Transverse colon (tissue), 4 donors: Measurements from ENCODE around the gene CEP89. TPM values are rescaled to one million over a fixed set of nuclear protein-coding genes. Genes with fewer than 3 reads are reported as not detected.

Experiments used
- DNase-seq: peaks from one replicate; pipeline ENCODE4 v3.0.0-alpha.2; 2019
- H3K27ac ChIP-seq, 4 donors: fragments of 200-600 bp; sonication (generic); 2 replicates each; pipeline ENCODE4 v1.5.1; 2016 to 2018; ENCODE audit warnings: inconsistent platforms in 4 of 4
- H3K27me3 ChIP-seq: fragments of 200-600 bp; sonication (generic); 2 replicates; pipeline ENCODE4 v1.5.1; 2017; ENCODE audit warnings: inconsistent platforms
- H3K36me3 ChIP-seq, 4 donors: fragments of 200-600 bp; sonication (generic); 2 replicates each; pipeline ENCODE4 v1.5.1; 2017 to 2019; ENCODE audit warnings: inconsistent platforms in 4 of 4
- H3K4me1 ChIP-seq, 4 donors: fragments of 200-600 bp; sonication (generic); 2 replicates each; pipeline ENCODE4 v1.5.1; 2017 to 2020; ENCODE audit warnings: inconsistent platforms in 4 of 4
- H3K4me3 ChIP-seq, 4 donors: fragments of 200-600 bp; sonication (generic); 1 replicate in 1 of 4; 2 replicates in 3 of 4; pipeline versions ENCODE4 v1.5.1 to v1.6.1; 2017 to 2019; ENCODE audit warnings: inconsistent platforms in 4 of 4
- H3K9me3 ChIP-seq, 2 donors: fragments of 200-600 bp; sonication (generic); 2 replicates each; pipeline ENCODE4 v1.5.1; 2017 to 2019; ENCODE audit warnings: inconsistent platforms in 2 of 2
- EP300 ChIP-seq: sonication (generic); formaldehyde crosslinking; IDR thresholded peaks from one replicate; pipeline ENCODE4 v1.6.1; 2017; ENCODE audit warnings: antibody characterized with exemption, low read depth
- POLR2A ChIP-seq: fragments of 450-650 bp; IDR thresholded peaks from one replicate; pipeline ENCODE4 v1.6.1; 2016; ENCODE audit warnings: antibody characterized with exemption, mild to moderate bottlenecking, moderate library complexity
- POLR2AphosphoS5 ChIP-seq, 3 donors: sonication (generic); formaldehyde crosslinking; IDR thresholded peaks; one replicate each; pipeline ENCODE4 v1.6.1; 2016; ENCODE audit warnings: antibody characterized with exemption in 3 of 3
- WGBS, 2 donors: methylation state at CpG; one replicate each; pipeline ENCODE4 v1.1.5; 2018; ENCODE audit warnings: low coverage in 1 of 2; 5-methylcytosine and 5-hydroxymethylcytosine counted together
- in situ Hi-C, 4 donors: fragments of 200-750 bp; cut with MboI; loops; one replicate each; pipeline versions ENCODE4 v1.15.0 to v1.15.1; 2017; ENCODE audit warnings: low sequenced_read_pairs in 3 of 4, low pct_ligation_motif_present in 1 of 4, low pct_unique_long_range_greater_than_20kb in 1 of 4
- intact Hi-C: fragments of 100-400 bp; cut with DNase I; formaldehyde crosslinking; loops from one replicate; pipeline ENCODE4 v1.15.1; 2023; ENCODE audit warnings: low total_unique reads
- total RNA-seq, 4 donors: library from RNA; depleted of rRNA; stranded (reverse); fragments of >200 nt; gene quantifications; one replicate each; pipeline ENCODE4 v1.1.0, GENCODE V29; 2016
- TF ChIP-seq, protein P1 (sequence below), 5 experiments: fragments of 200-600 bp in 3 of 5; fragments of 450-650 bp in 2 of 5; sonication (generic) in 3 of 5; IDR thresholded peaks; 1 replicate in 2 of 5; 2 replicates in 3 of 5; pipeline ENCODE4 v1.5.1; 2016 to 2017; ENCODE audit warnings: antibody characterized with exemption in 5 of 5, inconsistent platforms in 3 of 5, mild to moderate bottlenecking in 2 of 5, moderate library complexity in 1 of 5

The CEP89 gene
- total RNA-seq, 4 donors from 2014 or later: 4.5 to 39.6 (median 9.4) TPM

DNA sequence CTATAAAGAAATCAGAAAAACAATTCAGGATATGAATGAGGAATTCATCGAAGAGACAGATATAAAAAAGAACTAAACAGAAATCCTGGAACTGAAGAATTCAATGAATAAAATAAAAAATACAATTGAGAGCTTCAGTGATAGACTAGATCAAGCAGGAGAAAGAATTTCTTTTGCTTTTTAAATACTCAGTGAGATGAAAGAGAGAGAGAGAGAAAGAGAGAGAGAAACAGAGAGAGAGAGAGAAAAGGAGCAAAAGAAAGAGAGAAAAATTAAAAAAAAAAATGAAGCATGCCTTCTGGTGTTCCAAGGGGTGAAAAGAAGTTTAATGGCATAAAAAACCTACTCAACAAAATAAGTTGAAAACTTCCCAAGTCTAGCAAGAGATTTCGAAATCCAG is 80.1 kb downstream of the CEP89 start:
- intact Hi-C loops: no loop called here
- Histone ChIP-seq H3K27me3 (no peaks in the 10 kb centered on the region), H3K36me3 (peaks cover 0 to 6% (median 0%) of the 10 kb centered on the region in 4 donors), H3K27ac (no peak overlapping the region), H3K9me3 (peaks cover 10 to 11% of the 10 kb centered on the region in 2 donors), H3K4me3 (no peak overlapping the region), H3K4me1 (no peaks in the 10 kb centered on the region)
- no peak for DNase-seq
- in situ Hi-C loops: no loop called here
- WGBS, 2 donors: 89 to 96% methylated on average over 2 of the region's 2 CpGs
- TF ChIP-seq POLR2AphosphoS5 (IDR thresholded peaks at IDR 0.05) (no peak), POLR2A (no peak), EP300 (no peak)
- TF ChIP-seq, protein P1, sequence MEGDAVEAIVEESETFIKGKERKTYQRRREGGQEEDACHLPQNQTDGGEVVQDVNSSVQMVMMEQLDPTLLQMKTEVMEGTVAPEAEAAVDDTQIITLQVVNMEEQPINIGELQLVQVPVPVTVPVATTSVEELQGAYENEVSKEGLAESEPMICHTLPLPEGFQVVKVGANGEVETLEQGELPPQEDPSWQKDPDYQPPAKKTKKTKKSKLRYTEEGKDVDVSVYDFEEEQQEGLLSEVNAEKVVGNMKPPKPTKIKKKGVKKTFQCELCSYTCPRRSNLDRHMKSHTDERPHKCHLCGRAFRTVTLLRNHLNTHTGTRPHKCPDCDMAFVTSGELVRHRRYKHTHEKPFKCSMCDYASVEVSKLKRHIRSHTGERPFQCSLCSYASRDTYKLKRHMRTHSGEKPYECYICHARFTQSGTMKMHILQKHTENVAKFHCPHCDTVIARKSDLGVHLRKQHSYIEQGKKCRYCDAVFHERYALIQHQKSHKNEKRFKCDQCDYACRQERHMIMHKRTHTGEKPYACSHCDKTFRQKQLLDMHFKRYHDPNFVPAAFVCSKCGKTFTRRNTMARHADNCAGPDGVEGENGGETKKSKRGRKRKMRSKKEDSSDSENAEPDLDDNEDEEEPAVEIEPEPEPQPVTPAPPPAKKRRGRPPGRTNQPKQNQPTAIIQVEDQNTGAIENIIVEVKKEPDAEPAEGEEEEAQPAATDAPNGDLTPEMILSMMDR (IDR thresholded peaks at IDR 0.05): no peak

DNA sequence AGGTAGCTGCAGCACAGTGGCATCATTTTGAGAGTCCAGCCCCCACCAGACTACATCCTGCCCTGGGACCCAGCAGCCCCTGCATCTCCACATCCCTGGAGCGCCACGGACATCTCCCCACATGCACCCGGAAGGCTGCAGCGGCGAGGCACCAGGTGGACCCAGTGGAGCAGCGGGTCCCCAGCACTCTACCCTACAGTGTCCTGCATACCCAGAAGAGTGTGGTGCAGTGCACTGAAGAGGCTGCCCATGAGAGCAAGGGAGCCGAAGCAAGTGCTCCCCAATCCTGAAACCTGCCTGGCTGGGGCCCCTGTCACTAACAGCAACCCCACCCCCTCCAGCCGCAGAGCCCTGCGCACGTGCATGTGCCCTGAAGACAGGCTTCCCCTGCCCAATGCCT is 80.9 kb downstream of the CEP89 start:
- intact Hi-C loops: no loop called here
- DNase-seq: no peak

DNA sequence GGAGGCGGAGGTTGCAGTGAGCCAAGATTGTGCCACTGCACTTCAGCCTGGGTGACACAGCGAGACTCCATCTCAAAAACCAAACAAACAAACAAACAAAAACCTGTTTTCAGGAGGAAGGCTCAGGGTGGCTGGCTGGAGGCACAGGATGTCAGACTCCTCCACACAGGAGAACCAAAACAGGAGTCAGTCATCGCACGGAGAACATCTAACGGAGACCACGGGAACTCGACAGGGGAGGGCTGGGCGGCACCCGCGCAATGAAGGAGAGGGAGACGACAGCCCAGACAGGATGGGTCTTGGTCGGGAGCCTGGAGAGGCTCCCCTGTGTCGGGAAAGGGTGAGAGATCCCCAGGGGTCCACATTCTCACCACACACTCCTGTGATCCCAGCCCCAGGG is 81.4 kb downstream of the CEP89 start:
- TF ChIP-seq, protein P1 (IDR thresholded peaks at IDR 0.05): no peak
- TF ChIP-seq EP300: no peak
- TF ChIP-seq POLR2A: no peak
- no peak for TF ChIP-seq POLR2AphosphoS5 (IDR thresholded peaks at IDR 0.05)
- in situ Hi-C loops (no loop called here), intact Hi-C loops (no loop called here)
- no peak overlapping the region for H3K4me3 ChIP-seq
- H3K4me1 ChIP-seq: no peaks in the 10 kb centered on the region
- DNase-seq: no peak
- no peak overlapping the region for H3K27ac ChIP-seq
- WGBS, 2 donors: 95% methylated on average over 13 of the region's 13 CpGs; no CpG with 5 or more reads in 1 of the 2 donors
- H3K27me3 ChIP-seq: no peaks in the 10 kb centered on the region
- H3K9me3 ChIP-seq: peaks cover 10 to 11% of the 10 kb centered on the region in 2 donors
- peaks cover 0 to 6% (median 0%) of the 10 kb centered on the region in 4 donors for H3K36me3 ChIP-seq

More for the DNA sequence above, 80.9 kb downstream of the CEP89 start:
- Histone ChIP-seq H3K27me3 (no peaks in the 10 kb centered on the region), H3K27ac (no peak overlapping the region), H3K4me3 (no peak overlapping the region), H3K9me3 (peaks cover 10 to 11% of the 10 kb centered on the region in 2 donors), H3K4me1 (no peaks in the 10 kb centered on the region), H3K36me3 (peaks cover 0 to 6% (median 0%) of the 10 kb centered on the region in 4 donors)
- in situ Hi-C loops: no loop called here
- no peak for TF ChIP-seq POLR2A
- 93% methylated on average over 9 of the region's 10 CpGs; no CpG with 5 or more reads in 1 of the 2 donors for whole genome bisulfite sequencing, 2 donors

DNA sequence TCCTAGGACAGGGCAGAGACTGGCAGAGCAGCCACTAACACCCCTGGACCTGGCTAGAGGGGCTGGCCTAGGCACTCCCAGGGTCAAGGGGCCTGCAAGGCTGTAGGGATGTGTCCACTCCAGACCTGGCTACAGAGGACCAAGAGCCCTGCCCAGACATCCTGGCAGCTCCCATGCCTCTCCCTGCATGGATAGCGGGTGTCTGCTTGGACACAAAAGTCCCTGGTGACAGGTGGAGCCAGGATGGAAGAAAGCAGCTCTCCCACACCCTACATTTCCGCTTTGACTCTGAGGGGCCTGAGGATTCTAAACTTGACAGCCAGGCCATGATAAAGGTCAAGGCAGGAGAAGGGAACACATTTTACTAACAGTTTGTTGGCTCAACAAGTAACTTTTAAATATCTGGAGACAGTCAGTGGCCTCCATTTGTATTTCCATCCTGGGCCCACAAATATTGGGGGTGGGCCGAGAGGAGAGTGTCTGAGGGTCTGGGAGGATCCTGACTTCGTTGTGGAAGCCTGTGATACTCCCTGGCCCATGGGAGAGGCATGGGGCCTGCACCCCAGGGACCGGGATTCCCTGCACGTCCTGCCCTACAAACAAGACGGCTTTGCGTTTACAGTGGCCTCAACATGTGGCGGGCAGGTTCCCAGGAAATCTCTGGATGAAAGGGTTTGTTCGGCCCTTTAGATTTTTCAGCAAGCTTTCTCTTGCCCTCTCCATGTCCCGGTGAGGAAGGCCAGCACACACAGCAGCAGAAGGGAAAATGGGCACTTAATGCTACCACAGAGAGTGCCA is 82.4 kb downstream of the CEP89 start:
- WGBS, 2 donors: 84 to 94% methylated on average over 4 to 11 of the region's 11 CpGs
- H3K36me3 ChIP-seq: peaks cover 0 to 6% (median 0%) of the 10 kb centered on the region in 4 donors

DNA sequence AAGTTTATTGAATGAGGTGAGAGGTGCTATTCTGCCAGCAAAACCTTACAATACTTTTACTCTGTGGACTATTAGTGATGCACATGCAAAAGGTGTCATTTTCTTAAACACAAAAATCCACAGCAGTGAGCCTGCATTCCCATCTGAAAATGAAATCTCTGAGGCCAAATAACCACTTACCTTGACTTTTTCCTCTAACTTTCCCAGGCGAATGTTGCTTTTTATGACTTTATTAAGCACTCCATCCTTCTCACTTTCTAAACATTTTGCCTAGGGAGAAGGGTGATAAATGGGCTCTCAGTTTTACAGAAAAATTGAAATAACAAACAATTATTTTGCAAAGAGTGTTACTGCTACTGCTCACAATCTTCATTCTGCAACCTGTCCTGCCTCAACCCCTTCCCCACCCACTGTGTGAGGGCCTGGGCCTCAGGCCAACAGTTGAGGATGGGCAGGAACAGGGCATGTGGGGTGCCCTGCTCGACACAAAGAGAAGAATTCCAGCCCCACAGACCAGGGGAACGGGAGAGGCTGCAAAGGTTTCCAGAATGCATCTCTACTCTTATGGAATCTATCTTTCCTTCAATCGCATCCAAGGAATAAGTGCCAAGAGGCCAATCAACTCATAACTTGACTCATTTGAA is 84.1 kb downstream of the CEP89 start:
- H3K9me3 ChIP-seq: peaks cover 6 to 11% of the 10 kb centered on the region in 2 donors
- no peaks in the 10 kb centered on the region for H3K4me1 ChIP-seq
- no peaks in the 10 kb centered on the region for H3K27me3 ChIP-seq
- no peak for DNase-seq
- H3K27ac ChIP-seq: no peak overlapping the region
- H3K4me3 ChIP-seq: no peak overlapping the region
- no peak for TF ChIP-seq EP300
- TF ChIP-seq POLR2AphosphoS5 (IDR thresholded peaks at IDR 0.05): no peak
- TF ChIP-seq, protein P1 (IDR thresholded peaks at IDR 0.05): no peak
- no peak for TF ChIP-seq POLR2A
- in situ Hi-C loops (no loop called here), intact Hi-C loops (no loop called here)
- no peaks in the 10 kb centered on the region for H3K36me3 ChIP-seq
- 82 to 100% methylated on average over 1 to 4 of the region's 4 CpGs for WGBS, 2 donors

More for the DNA sequence above, 82.4 kb downstream of the CEP89 start:
- H3K4me1 ChIP-seq: no peaks in the 10 kb centered on the region
- no peak overlapping the region for H3K27ac ChIP-seq
- intact Hi-C loops: no loop called here
- in situ Hi-C loops: no loop called here
- no peak for TF ChIP-seq EP300
- no peak for TF ChIP-seq POLR2AphosphoS5 (IDR thresholded peaks at IDR 0.05)
- H3K9me3 ChIP-seq: peaks cover 10 to 11% of the 10 kb centered on the region in 2 donors
- no peaks in the 10 kb centered on the region for H3K27me3 ChIP-seq
- no peak overlapping the region for H3K4me3 ChIP-seq
- DNase-seq: no peak
